NB4 (cell line): ENCODE data around the gene IL2RA.

Source experiments
- POLR2A ChIP-seq: IDR thresholded peaks from 2 replicates; pipeline ENCODE4 v1.6.1; 2011; ENCODE audit warnings: mild to moderate bottlenecking; ENCODE audit not compliant: insufficient read length; ENCODE audit errors: extremely low read depth
- TF ChIP-seq, protein P1 (sequence below): IDR thresholded peaks from one replicate; pipeline ENCODE4 v1.5.1; 2012; ENCODE audit warnings: low read depth, low read length

DNA sequence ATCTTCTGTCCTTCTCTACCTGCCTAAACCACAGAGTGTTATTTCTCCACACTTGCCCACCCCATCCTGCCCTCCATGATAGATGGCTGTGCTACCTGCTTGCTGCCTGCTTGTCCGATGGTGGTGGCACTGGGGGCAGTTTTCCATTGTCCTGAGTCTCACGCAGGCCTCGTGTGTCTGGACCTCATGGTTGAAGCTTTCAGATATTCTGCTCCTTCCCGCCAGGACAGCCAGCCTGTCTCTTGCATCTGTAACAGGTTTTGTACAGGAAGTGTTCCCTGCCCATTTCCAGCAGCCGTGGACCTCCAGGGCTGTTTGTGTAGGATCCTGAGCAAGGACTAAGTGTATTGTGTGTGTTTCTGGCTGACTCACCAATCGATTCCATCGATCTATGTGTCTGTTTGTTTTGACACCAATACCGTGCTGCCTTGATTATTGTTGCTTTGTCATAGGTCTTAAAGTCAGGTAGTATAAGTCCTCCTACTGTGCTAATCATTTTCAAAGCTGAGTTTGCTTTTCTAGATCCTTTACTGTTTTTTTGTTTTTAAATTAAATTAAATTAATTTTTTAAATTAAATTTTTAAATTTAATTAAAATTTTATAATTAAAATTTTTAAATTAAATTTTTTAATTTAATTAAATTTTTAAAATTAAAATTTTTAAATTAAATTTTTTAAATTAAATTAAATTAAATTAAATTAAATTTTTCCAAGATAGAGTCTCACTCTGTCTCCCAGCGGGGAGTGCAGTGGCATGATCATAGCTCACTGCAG is 93.3 kb downstream of the IL2RA start:
- TF ChIP-seq, protein P1, sequence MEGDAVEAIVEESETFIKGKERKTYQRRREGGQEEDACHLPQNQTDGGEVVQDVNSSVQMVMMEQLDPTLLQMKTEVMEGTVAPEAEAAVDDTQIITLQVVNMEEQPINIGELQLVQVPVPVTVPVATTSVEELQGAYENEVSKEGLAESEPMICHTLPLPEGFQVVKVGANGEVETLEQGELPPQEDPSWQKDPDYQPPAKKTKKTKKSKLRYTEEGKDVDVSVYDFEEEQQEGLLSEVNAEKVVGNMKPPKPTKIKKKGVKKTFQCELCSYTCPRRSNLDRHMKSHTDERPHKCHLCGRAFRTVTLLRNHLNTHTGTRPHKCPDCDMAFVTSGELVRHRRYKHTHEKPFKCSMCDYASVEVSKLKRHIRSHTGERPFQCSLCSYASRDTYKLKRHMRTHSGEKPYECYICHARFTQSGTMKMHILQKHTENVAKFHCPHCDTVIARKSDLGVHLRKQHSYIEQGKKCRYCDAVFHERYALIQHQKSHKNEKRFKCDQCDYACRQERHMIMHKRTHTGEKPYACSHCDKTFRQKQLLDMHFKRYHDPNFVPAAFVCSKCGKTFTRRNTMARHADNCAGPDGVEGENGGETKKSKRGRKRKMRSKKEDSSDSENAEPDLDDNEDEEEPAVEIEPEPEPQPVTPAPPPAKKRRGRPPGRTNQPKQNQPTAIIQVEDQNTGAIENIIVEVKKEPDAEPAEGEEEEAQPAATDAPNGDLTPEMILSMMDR = no peak
- TF ChIP-seq POLR2A = no peak
